ENCODE data around the gene CLRN1.

CLRN1 gene

GRCh38 chr3:150975086-150975991 lies 2.8 kb upstream of the CLRN1 start:
- no peak for DNase-seq (ENCODE audit: low spot score)

- no peak for DNase-seq (ENCODE audit: low spot score)
These were observed 1.7 kb downstream of the CLRN1 start for GRCh38 chr3:150970665-150971324.

GRCh38 chr3:150968341-150969035 lies 4.0 kb downstream of the CLRN1 start:
- DNase-seq (ENCODE audit: low spot score), result no peak

GRCh38 chr3:150965436-150965835 lies 7.1 kb downstream of the CLRN1 start:
- no peak for DNase-seq (ENCODE audit: low spot score)

- DNase-seq (ENCODE audit: low spot score), result no peak
These were observed 10.6 kb downstream of the CLRN1 start for GRCh38 chr3:150961949-150962348.

- DNase-seq (ENCODE audit: low spot score), result no peak
These were observed 11.5 kb downstream of the CLRN1 start for GRCh38 chr3:150960708-150961684.

GRCh38 chr3:150958683-150959082 lies 13.8 kb downstream of the CLRN1 start:
- DNase-seq (ENCODE audit: low spot score), result no peak

- DNase-seq (ENCODE audit: low spot score), result no peak
These were observed 16.2 kb downstream of the CLRN1 start for GRCh38 chr3:150956376-150956775.

GRCh38 chr3:150951923-150952322 lies 20.6 kb downstream of the CLRN1 start:
- DNase-seq (ENCODE audit: low spot score), result no peak

- DNase-seq (ENCODE audit: low spot score), result no peak
These were observed 27.1 kb downstream of the CLRN1 start for GRCh38 chr3:150945226-150946032.

GRCh38 chr3:150942221-150942620 lies 30.3 kb downstream of the CLRN1 start:
- DNase-seq (ENCODE audit: low spot score), result no peak

GRCh38 chr3:150936693-150937092 lies 35.8 kb downstream of the CLRN1 start:
- no peak for DNase-seq (ENCODE audit: low spot score)

- DNase-seq (ENCODE audit: low spot score), result no peak
These were observed 39.0 kb downstream of the CLRN1 start for GRCh38 chr3:150933473-150933995.

- no peak for DNase-seq (ENCODE audit: low spot score)
These were observed 40.8 kb downstream of the CLRN1 start for GRCh38 chr3:150931745-150932144.

GRCh38 chr3:150930839-150931238 lies 41.7 kb downstream of the CLRN1 start:
- no peak for DNase-seq (ENCODE audit: low spot score)

GRCh38 chr3:150928234-150928633 lies 44.3 kb downstream of the CLRN1 start:
- DNase-seq (ENCODE audit: low spot score), result no peak

- no peak for DNase-seq (ENCODE audit: low spot score)
These were observed 46.2 kb downstream of the CLRN1 start for GRCh38 chr3:150926328-150926727.

- DNase-seq (ENCODE audit: low spot score), result peak; percentile 26
These were observed 46.8 kb downstream of the CLRN1 start for GRCh38 chr3:150925751-150926201.

GRCh38 chr3:150922611-150923010 lies 49.9 kb downstream of the CLRN1 start:
- DNase-seq (ENCODE audit: low spot score), result no peak

GRCh38 chr3:150921209-150921608 lies 51.3 kb downstream of the CLRN1 start:
- DNase-seq (ENCODE audit: low spot score), result no peak

All from CD4-positive, alpha-beta T cell treated with Interleukin-2 at 100 ng/mL for 4 hours (primary cell).